ENCODE data around the gene EIF4G3. TPM values are rescaled to one million over a fixed set of nuclear protein-coding genes. Genes with fewer than 3 reads are reported as not detected.
"Not testable (repeated sequence)": the region's sequence is repeated elsewhere in the genome, so short reads cannot be mapped to it uniquely, and the experiment has no call there.

EIF4G3 gene
- total RNA-seq, 2 experiments from 2014 or later: 34.9 to 35.8 TPM

DNA sequence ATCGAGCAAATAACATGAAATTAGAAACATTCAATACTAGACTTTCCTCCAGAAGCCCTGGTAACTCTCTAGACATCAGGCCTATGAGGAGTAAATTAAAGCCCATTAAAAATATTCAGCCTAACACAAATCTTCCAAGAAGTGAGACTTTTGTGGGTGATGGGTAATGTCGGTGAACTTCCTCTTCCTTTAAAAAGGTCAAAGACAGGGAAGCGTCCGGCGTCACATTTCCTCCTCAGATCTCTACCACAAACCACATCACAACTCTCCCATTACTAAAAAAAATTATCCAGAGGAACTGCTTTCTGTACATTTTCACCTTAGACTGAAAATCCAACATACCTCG lies 1.4 kb downstream of the EIF4G3 start:
- DNase-seq (no peak), ATAC-seq (ENCODE audit: low read depth) (no peak)
- POLR2A ChIA-PET: interaction anchor here (0.9 kb wide), 1 partner anchor 388 kb away, joined by 3 read pairs; the partner anchor contains the start of gene HP1BP3
- no peaks in the 10 kb centered on the region for H3K9me3 Mint-ChIP-seq
- peaks cover 19% of the 10 kb centered on the region for H3K36me3 Mint-ChIP-seq
- H3K27me3 Mint-ChIP-seq: peaks cover 7% of the 10 kb centered on the region
- H3K4me1 Mint-ChIP-seq: peaks cover 24% of the 10 kb centered on the region
- H3K27ac Mint-ChIP-seq: peak overlapping the region; percentile 86
- peak overlapping the region; percentile 91 for H3K4me3 Mint-ChIP-seq

DNA sequence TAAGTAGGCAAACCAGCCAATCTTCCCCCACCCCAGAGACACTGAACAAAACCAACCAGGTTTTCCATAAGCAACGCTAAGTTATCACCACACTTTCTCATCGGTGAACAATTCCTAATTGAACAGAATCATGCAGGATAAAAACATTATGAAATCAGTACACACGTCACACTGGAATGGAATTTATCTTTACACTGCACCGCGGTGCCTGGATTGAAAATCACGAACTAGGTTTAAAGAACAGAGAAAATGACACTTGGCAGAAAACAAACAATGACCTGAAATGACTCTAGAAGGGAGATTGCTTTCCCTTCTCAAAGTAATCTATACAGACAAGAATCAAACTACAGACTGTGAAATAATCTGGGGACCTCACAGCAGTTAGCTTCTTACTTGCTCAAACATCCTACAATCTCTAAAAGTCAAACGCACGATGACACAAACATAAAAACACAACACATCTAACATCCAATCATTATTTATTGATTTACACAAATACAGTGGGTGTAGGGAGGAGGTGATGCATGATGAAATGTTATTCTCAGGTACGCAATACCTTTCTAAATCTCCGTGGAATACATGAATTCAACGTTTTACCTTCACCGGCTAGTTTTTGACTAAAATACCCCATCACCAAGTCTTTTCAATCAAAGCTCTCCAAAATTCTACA lies 1.9 kb downstream of the EIF4G3 start:
- Mint-ChIP-seq H3K9me3 (no peaks in the 10 kb centered on the region), H3K27me3 (peaks cover 5% of the 10 kb centered on the region), H3K4me1 (peaks cover 24% of the 10 kb centered on the region), H3K36me3 (peaks cover 19% of the 10 kb centered on the region), H3K4me3 (peak overlapping the region; percentile 91), H3K27ac (peak overlapping the region; percentile 86)
- ATAC-seq (ENCODE audit: low read depth): no peak
- POLR2A ChIA-PET: interaction anchor here (0.9 kb wide), 1 partner anchor 513 kb away, joined by 3 read pairs; the partner anchor contains the start of gene DDOST
- DNase-seq: no peak

DNA sequence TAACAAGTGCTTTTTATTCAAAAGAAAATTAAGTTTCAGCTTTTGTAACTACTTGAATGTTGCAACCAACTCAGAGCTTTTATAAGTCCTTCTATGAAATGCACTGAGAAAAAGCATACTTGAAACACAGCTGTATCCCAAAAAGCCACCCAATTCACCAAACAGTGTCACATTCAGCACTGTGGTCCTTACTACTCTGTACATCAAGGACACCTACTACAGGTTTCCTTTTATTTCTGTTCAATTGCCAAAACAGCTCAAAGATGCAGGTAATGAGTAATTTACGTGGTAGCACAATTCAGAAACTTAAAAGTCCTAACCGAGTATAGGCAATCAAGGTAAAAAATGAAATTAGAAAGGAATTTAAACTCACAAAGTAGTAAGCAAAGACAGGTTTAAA lies 2.5 kb downstream of the EIF4G3 start:
- Mint-ChIP-seq H3K27ac (peak overlapping the region; percentile 4), H3K4me1 (peaks cover 24% of the 10 kb centered on the region), H3K36me3 (peaks cover 19% of the 10 kb centered on the region), H3K9me3 (no peaks in the 10 kb centered on the region), H3K27me3 (peaks cover 5% of the 10 kb centered on the region), H3K4me3 (peak overlapping the region; percentile 91)
- POLR2A ChIA-PET: interaction anchor here (0.9 kb wide), 1 partner anchor 513 kb away, joined by 3 read pairs; the partner anchor contains the start of gene DDOST
- DNase-seq (no peak), ATAC-seq (ENCODE audit: low read depth) (no peak)

DNA sequence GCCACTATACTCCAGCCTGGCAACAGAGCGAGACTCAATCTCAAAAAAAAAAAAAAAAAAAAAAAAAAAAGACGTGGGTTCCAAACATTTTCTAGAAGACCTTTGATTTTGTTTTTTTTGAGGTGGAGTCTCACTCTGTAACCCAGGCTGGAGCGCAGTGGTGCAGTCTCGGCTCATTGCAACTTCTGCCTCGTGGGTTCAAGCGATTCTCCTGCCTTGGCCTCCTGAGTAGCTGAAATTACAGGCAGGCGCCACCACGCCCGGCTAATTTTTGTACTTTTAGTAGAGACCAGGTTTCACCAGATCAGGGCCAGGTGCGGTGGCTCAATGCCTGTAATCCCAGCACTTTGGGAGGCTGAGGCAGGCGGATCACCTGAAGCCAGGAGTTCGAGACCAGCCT lies 3.6 kb downstream of the EIF4G3 start:
- H3K27me3 Mint-ChIP-seq; POLR2A ChIA-PET; H3K9me3 Mint-ChIP-seq; ATAC-seq (ENCODE audit: low read depth); H3K4me3 Mint-ChIP-seq; DNase-seq; H3K27ac Mint-ChIP-seq: not testable (repeated sequence)
- peaks cover 21% of the 10 kb centered on the region for H3K36me3 Mint-ChIP-seq
- H3K4me1 Mint-ChIP-seq: peaks cover 24% of the 10 kb centered on the region

DNA sequence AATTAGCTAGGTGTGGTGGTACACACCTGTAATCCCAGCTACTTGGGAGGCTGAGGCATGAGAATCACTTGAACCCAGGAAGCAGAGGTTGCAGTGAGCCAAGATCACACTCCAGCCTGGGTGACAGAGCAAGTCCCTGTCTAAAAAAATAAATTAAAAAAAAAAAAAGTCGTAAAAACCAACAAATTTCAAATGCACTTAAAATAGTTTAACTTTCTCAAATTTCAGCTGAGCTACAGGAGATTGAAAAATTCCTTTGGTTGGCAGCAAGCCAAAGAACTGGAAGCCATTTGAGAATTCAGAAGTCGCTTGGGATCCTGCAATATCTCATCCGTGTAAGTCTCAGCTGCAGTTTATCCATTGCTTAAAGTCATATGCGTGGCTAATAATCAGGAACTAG lies 5.9 kb downstream of the EIF4G3 start:
- H3K4me1 Mint-ChIP-seq: peaks cover 25% of the 10 kb centered on the region
- H3K9me3 Mint-ChIP-seq; ATAC-seq (ENCODE audit: low read depth); H3K4me3 Mint-ChIP-seq; H3K27ac Mint-ChIP-seq; DNase-seq; H3K27me3 Mint-ChIP-seq; POLR2A ChIA-PET: not testable (repeated sequence)
- peaks cover 28% of the 10 kb centered on the region for H3K36me3 Mint-ChIP-seq

DNA sequence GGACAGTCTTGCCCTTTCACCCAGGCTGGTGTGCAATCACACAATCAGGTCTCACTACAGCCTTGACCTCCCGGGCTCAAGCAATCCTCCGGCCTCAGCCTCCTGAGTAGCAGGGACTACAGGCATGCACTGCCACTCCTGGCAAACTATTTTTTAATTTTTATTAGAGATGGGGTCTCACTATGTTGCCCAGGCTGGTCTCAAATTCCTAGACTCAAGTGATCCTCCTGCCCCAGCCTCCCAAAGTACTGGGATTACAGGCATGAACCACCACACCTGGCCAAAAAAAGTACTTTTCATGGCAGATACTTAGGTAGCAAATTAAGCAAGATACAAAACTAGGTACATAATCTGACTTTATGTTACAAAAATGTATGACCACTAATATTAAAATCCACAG lies 8.3 kb downstream of the EIF4G3 start:
- H3K4me3 Mint-ChIP-seq: no peak overlapping the region
- H3K36me3 Mint-ChIP-seq: peaks cover 34% of the 10 kb centered on the region

DNA sequence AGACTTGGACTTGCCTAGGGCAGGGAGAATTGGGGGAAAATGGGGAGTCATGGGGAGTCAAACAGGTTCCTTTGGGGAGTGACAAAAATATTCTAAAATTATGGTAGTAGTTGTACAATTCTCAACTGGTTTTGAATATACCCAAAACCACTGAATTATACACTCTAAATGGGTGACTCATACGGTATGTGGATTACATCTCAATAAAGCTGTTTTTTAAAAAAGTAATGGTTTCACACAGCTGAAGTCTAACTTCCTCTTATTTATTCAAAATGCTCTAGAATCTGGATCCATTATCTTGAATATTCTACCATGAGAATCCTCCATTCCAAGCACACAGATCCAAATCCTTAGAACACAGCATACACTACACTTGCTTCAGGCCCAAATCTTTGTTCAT lies 11.1 kb downstream of the EIF4G3 start:
- Mint-ChIP-seq H3K4me1 (peaks cover 11% of the 10 kb centered on the region), H3K36me3 (peaks cover 30% of the 10 kb centered on the region), H3K27me3 (no peaks in the 10 kb centered on the region), H3K9me3 (no peaks in the 10 kb centered on the region), H3K4me3 (no peak overlapping the region), H3K27ac (no peak overlapping the region)
- no peak for ATAC-seq (ENCODE audit: low read depth)
- DNase-seq: no peak
- POLR2A ChIA-PET: no interaction called here

More for the DNA sequence above, 8.3 kb downstream of the EIF4G3 start:
- H3K27ac Mint-ChIP-seq: no peak overlapping the region
- no peaks in the 10 kb centered on the region for H3K27me3 Mint-ChIP-seq
- H3K9me3 Mint-ChIP-seq: no peaks in the 10 kb centered on the region
- peaks cover 12% of the 10 kb centered on the region for H3K4me1 Mint-ChIP-seq
- POLR2A ChIA-PET: no interaction called here
- no peak for DNase-seq
- ATAC-seq (ENCODE audit: low read depth): no peak

DNA sequence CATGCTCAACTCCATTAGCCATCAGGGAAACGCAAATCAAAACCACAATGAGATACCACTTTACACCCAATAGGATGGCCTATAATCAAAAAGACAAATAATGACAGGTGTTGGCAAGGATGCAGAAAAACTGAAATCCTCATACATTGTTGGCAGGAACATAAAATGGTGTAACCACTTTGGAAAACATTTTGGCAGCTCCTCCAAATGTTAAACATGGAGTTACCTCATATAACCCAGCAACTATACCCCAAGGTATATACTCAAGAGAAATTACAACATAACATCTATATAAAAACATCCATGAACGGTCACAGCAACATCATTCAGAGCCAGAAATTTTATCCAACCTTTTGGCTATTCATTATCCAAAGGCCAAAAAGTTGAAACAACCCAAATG lies 11.6 kb downstream of the EIF4G3 start:
- Mint-ChIP-seq H3K36me3 (peaks cover 35% of the 10 kb centered on the region), H3K27ac (no peak overlapping the region), H3K4me3 (no peak overlapping the region), H3K9me3 (no peaks in the 10 kb centered on the region), H3K27me3 (no peaks in the 10 kb centered on the region), H3K4me1 (peaks cover 14% of the 10 kb centered on the region)
- DNase-seq (no peak), ATAC-seq (ENCODE audit: low read depth) (no peak)
- POLR2A ChIA-PET: no interaction called here

DNA sequence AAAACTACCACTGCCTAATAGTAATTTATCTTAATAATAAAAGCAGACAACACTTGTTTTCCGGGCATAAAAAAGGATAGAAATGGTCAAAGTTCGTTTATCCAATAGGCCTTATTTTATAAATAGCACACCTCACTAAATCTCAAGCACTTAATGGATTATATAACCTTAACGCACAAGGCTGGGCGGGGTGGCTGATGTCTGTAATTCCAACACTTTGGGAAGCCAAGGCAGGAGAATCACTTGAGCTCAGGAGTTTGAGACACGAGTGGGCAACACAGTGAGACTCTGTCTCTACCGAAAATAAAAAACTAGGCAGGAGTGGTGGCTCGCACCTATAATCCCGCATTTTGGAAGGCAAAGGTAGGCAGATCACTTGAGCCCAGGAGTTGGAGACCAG lies 12.4 kb downstream of the EIF4G3 start:
- peaks cover 14% of the 10 kb centered on the region for H3K4me1 Mint-ChIP-seq
- H3K4me3 Mint-ChIP-seq: no peak overlapping the region
- H3K27ac Mint-ChIP-seq: no peak overlapping the region
- H3K9me3 Mint-ChIP-seq: no peaks in the 10 kb centered on the region
- peaks cover 39% of the 10 kb centered on the region for H3K36me3 Mint-ChIP-seq
- no peaks in the 10 kb centered on the region for H3K27me3 Mint-ChIP-seq
- POLR2A ChIA-PET: no interaction called here
- DNase-seq (no peak), ATAC-seq (ENCODE audit: low read depth) (no peak)

DNA sequence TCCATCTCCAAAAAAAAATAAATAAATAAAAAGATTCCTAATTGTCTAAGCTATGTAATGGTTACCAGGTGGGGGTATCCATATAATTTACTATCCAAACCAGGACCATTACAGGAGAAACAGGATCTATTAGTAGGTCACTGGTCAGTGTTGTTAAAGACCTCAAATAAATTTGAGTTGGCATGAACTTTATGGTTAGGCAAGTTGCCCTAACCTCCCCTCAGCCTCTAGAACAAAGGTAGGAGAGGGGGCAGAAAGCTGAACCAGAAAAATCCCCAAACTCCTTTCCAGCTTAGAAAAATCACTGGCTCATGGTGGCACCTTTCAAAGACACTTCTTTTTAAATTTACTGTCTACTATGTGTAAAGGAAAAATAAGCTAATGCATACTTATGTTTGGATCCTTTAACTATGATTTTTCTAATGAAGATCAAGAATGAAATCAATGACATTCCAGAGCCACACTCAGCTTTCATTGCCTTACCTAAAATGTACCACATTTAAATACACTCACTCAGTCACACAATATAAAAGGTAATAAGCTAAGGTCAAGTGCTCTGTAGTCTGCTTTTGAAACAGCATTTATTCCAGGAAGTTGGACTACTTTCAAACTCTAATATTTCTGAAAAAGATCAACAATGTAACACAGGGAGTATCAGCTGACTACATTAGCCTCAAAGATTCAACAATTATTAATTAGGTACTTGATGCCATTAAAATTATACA lies 13.8 kb downstream of the EIF4G3 start:
- ATAC-seq (ENCODE audit: low read depth) (no peak), DNase-seq (no peak)
- no peaks in the 10 kb centered on the region for H3K9me3 Mint-ChIP-seq
- H3K27me3 Mint-ChIP-seq: no peaks in the 10 kb centered on the region
- no peak overlapping the region for H3K27ac Mint-ChIP-seq
- H3K36me3 Mint-ChIP-seq: peaks cover 39% of the 10 kb centered on the region
- H3K4me1 Mint-ChIP-seq: peaks cover 16% of the 10 kb centered on the region
- POLR2A ChIA-PET: no interaction called here
- H3K4me3 Mint-ChIP-seq: no peak overlapping the region

DNA sequence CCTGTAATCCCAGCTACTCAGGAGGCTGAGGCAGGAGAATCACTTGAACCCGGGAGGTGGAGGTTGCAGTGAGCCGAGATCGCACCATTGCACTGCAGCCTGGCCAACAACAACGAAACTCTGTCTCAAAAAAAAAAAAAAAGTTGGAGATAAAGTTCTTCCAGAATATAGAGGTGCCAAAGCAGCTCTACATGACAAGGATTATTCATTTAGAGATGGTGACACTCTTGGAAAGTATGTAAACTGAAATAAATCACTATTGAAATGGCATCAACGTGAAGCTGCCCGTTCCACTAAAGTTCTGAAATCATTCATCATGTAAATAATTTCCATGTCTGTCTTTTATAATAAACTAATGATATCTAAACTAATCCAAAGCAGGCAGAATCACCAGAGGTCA lies 14.9 kb downstream of the EIF4G3 start:
- Mint-ChIP-seq H3K36me3 (peaks cover 39% of the 10 kb centered on the region), H3K4me3 (no peak overlapping the region), H3K27me3 (no peaks in the 10 kb centered on the region), H3K27ac (no peak overlapping the region), H3K9me3 (no peaks in the 10 kb centered on the region), H3K4me1 (peaks cover 20% of the 10 kb centered on the region)
- ATAC-seq (ENCODE audit: low read depth): no peak
- no peak for DNase-seq
- POLR2A ChIA-PET: no interaction called here

DNA sequence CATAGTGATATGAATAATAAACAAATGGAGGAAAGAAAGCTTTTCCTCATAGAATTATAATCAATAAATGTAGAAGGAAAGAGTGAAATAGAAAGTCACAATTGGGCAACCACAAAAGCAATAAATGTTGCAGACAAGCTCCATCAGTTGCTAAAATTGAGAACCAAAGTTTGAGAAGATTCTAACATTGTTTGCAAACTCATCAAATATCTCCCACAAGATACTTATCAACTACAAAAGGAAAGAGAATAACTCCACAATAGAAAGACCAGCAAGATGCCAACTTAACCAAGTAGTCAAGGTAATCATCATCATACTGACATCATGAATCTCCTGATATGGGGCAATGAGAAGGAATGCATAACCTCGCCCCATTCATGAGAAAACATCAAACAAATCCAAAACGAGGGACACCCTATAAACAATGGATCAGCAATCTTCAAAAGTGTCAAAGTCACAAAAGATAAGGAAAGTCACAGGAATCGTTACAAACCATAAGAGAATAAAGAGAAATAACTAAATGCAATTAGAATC lies 16.4 kb downstream of the EIF4G3 start:
- POLR2A ChIA-PET: no interaction called here
- DNase-seq: no peak
- no peaks in the 10 kb centered on the region for H3K9me3 Mint-ChIP-seq
- no peaks in the 10 kb centered on the region for H3K27me3 Mint-ChIP-seq
- peaks cover 36% of the 10 kb centered on the region for H3K36me3 Mint-ChIP-seq
- peaks cover 17% of the 10 kb centered on the region for H3K4me1 Mint-ChIP-seq
- H3K4me3 Mint-ChIP-seq: no peak overlapping the region
- no peak overlapping the region for H3K27ac Mint-ChIP-seq
- ATAC-seq (ENCODE audit: low read depth): no peak

DNA sequence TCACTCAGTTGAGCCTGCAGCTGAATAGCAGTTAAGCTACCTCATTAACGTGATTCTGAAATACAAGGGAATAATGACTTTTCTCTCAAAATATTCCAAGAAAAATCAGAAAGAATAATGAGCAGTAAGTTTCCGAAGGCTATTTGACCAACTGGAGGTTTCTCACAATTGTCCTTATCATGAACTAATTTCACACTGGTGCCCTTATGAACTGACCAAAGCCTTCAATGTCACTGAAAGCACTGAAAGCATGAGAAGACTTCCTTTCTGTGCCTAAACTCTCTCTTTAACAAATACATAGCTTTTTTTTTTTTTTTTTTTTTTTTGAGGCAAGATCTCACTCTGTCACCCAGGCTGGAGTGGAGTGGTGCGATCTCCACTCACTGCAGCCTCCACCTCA lies 18.8 kb downstream of the EIF4G3 start:
- no peak for ATAC-seq (ENCODE audit: low read depth)
- H3K4me3 Mint-ChIP-seq: no peak overlapping the region
- no peak for DNase-seq
- H3K9me3 Mint-ChIP-seq: no peaks in the 10 kb centered on the region
- no peak overlapping the region for H3K27ac Mint-ChIP-seq
- peaks cover 15% of the 10 kb centered on the region for H3K4me1 Mint-ChIP-seq
- no peaks in the 10 kb centered on the region for H3K27me3 Mint-ChIP-seq
- H3K36me3 Mint-ChIP-seq: peaks cover 27% of the 10 kb centered on the region
- POLR2A ChIA-PET: no interaction called here

DNA sequence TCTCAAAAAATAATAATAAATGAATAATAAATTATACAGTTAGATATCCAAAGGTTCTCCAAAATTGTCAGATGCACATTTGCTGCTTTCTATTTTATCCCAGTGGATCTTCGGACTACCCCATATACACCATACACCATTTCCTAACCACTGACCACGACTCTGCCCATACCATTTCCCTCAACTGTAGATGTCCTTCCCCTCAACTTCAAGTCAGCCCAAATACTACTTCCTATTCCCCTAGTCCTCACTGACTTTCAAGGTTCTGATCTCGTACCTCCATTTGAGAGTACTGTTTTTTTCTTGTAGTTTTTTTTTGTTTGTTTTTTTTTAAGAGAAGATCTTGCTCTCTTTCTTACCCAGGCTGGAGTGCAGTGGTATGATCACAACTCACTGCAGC lies 19.6 kb downstream of the EIF4G3 start:
- no peaks in the 10 kb centered on the region for H3K27me3 Mint-ChIP-seq
- ATAC-seq (ENCODE audit: low read depth): no peak
- H3K4me3 Mint-ChIP-seq: no peak overlapping the region
- POLR2A ChIA-PET: no interaction called here
- H3K36me3 Mint-ChIP-seq: peaks cover 25% of the 10 kb centered on the region
- no peak overlapping the region for H3K27ac Mint-ChIP-seq
- H3K9me3 Mint-ChIP-seq: no peaks in the 10 kb centered on the region
- H3K4me1 Mint-ChIP-seq: peaks cover 15% of the 10 kb centered on the region
- DNase-seq: no peak

Data from activated naive CD8-positive, alpha-beta T cell treated with anti-CD3 and anti-CD28 coated beads, Interleukin-2, amount 10 ng/mL, durations not matched to agents 7 days and 5 days (primary cell).